Endothelial cell of umbilical vein (primary cell): ENCODE measurements around the gene AGTPBP1. TPM values are rescaled to one million over a fixed set of nuclear protein-coding genes. Genes with fewer than 3 reads are reported as not detected.

ENCODE experiments used
- BruUV-seq: library from RNA; stranded (reverse); fragments of 400-500 nt; replicated peaks from 2 replicates; lab custom pipeline; 2021; lab: Mats Ljungman, UMichigan
- CTCF ChIA-PET: fragments of 300-600, 350-600 bp; sonication (Branson Sonifier 250); formaldehyde crosslinking; loops from one replicate; lab custom pipeline; 2021; ENCODE audit warnings: antibody characterized with exemption, inconsistent platforms; lab: Charles Lee
- POLR2A ChIA-PET: fragments of 300-600, 350-600 bp; sonication (Branson Sonifier 250); formaldehyde crosslinking; loops from one replicate; lab custom pipeline; 2021; ENCODE audit warnings: antibody characterized with exemption, inconsistent platforms; lab: Charles Lee
- DNase-seq: peaks from one replicate; pipeline ENCODE4 v3.0.0-alpha.2; 2011; ENCODE audit warnings: low read depth, low spot score
- FAIRE-seq: peaks from 2 replicates; lab custom pipeline; 2011; peaks lifted over from hg19 to GRCh38; lab: Jason Lieb, UNC
- H2AFZ ChIP-seq: 2 replicates; pipeline ENCODE4 v1.6.0; 2012; ENCODE audit warnings: low read depth, low read length, control low read depth, inconsistent platforms
- H3K27ac ChIP-seq: 2 replicates; pipeline ENCODE4 v1.5.1; 2011; ENCODE audit warnings: low read depth, mild to moderate bottlenecking, control low read depth, low read length, moderate library complexity; ENCODE audit not compliant: insufficient read depth
- H3K27me3 ChIP-seq, 2 experiments: 2 replicates each; pipeline versions ENCODE4 v1.6.0 to v1.6.1; 2011; ENCODE audit warnings: low read length in 2 of 2, mixed read lengths in 1 of 2; ENCODE audit not compliant: control insufficient read depth in 2 of 2, insufficient read depth in 2 of 2
- H3K36me3 ChIP-seq, 2 experiments: 2 replicates in 1 of 2; 3 replicates in 1 of 2; pipeline ENCODE4 v1.5.1; 2011; ENCODE audit warnings: low read length in 2 of 2, mild to moderate bottlenecking in 1 of 2, moderate library complexity in 1 of 2; ENCODE audit not compliant: control insufficient read depth in 2 of 2, insufficient read depth in 2 of 2; ENCODE audit errors: extremely low read depth in 1 of 2
- H3K4me1 ChIP-seq: 3 replicates; pipeline ENCODE4 v1.5.1; 2011; ENCODE audit warnings: mild to moderate bottlenecking, low read length; ENCODE audit not compliant: control insufficient read depth, insufficient read depth; ENCODE audit errors: extremely low read depth
- H3K4me2 ChIP-seq: 2 replicates; pipeline ENCODE4 v1.6.1; 2011; ENCODE audit warnings: low read length, control low read depth, mixed read lengths; ENCODE audit not compliant: insufficient read depth
- H3K4me3 ChIP-seq, 3 experiments: fragments of 200-600 bp in 1 of 3; sonication (generic), shearing (Covaris generic) in 1 of 3; replicated peaks in 1 of 3; 2 replicates each; pipeline ENCODE4 v1.5.1; 2011 to 2016; ENCODE audit warnings: control low read depth in 3 of 3, low read length in 3 of 3, mild to moderate bottlenecking in 2 of 3, inconsistent platforms in 1 of 3, low read depth in 1 of 3, moderate library complexity in 1 of 3; ENCODE audit not compliant: insufficient read depth in 1 of 3
- H3K79me2 ChIP-seq: 2 replicates; pipeline ENCODE4 v1.6.0; 2012; ENCODE audit warnings: low read length, inconsistent platforms; ENCODE audit not compliant: control insufficient read depth, insufficient read depth
- H3K9ac ChIP-seq: replicated peaks from 2 replicates; pipeline ENCODE3; 2011; ENCODE audit warnings: low read length, control low read depth; ENCODE audit not compliant: insufficient read depth; ENCODE audit errors: extremely low read depth
- H3K9me1 ChIP-seq: replicated peaks from 3 replicates; pipeline ENCODE4 v1.6.0; 2011; ENCODE audit warnings: mild to moderate bottlenecking, low read length; ENCODE audit not compliant: control insufficient read depth, insufficient read depth; ENCODE audit errors: extremely low read depth
- H3K9me3 ChIP-seq: replicated peaks from 2 replicates; pipeline ENCODE4 v1.5.1; 2012; ENCODE audit warnings: low read length, inconsistent platforms; ENCODE audit not compliant: control insufficient read depth, insufficient read depth
- H4K20me1 ChIP-seq: replicated peaks from 2 replicates; pipeline ENCODE3; 2011; ENCODE audit warnings: mild to moderate bottlenecking, low read length; ENCODE audit not compliant: control insufficient read depth, insufficient read depth; ENCODE audit errors: extremely low read depth
- FOS ChIP-seq: IDR thresholded peaks from 2 replicates; pipeline ENCODE4 v1.6.1; 2011; ENCODE audit warnings: mild to moderate bottlenecking, low read length, moderate library complexity, borderline replicate concordance; ENCODE audit not compliant: insufficient read depth
- JUN ChIP-seq: IDR thresholded peaks from 2 replicates; pipeline ENCODE4 v1.6.1; 2011; ENCODE audit warnings: borderline replicate concordance, low read depth; ENCODE audit not compliant: insufficient read length, insufficient read depth
- MYC ChIP-seq: IDR thresholded peaks from one replicate; pipeline ENCODE4 v1.6.1; 2011; ENCODE audit warnings: mild to moderate bottlenecking, low read depth, low read length
- dilution Hi-C: fragments of 300-500 bp; cut with MboI; formaldehyde crosslinking; loops from one replicate; pipeline ENCODE4 v1.15.0; 2019; ENCODE audit warnings: low sequenced_read_pairs; ENCODE audit not compliant: extremely low pct_ligation_motif_present
- intact Hi-C: fragments of 100-400 bp; cut with micrococcal nuclease; formaldehyde crosslinking; loops from one replicate; pipeline ENCODE4 v1.10.0; 2022
- polyA plus RNA-seq, 4 experiments: library from polyadenylated mRNA; depleted of rRNA in 3 of 4; stranded (reverse) in 3 of 4; unstranded in 1 of 4; fragments of >200 nt; gene quantifications; 2 replicates each; pipeline versions ENCODE4 v1.2.1 to v1.2.3, GENCODE V29; 2011 to 2012; ENCODE audit warnings: missing spikeins in 1 of 4
- total RNA-seq: library from RNA; stranded (reverse); gene quantifications from 2 replicates; pipeline ENCODE4 v1.2.3, GENCODE V29; 2021
- TF ChIP-seq, protein P1 (sequence below), 2 donors: IDR thresholded peaks; 1 replicate in 1 of 2; 2 replicates in 1 of 2; pipeline ENCODE4 v1.5.1; 2011; ENCODE audit warnings: low read length in 2 of 2, mild to moderate bottlenecking in 2 of 2, moderate library complexity in 2 of 2, control low read depth in 1 of 2, inconsistent platforms in 1 of 2, low read depth in 1 of 2; ENCODE audit not compliant: insufficient read depth in 1 of 2; ENCODE audit errors: extremely low read depth in 1 of 2

AGTPBP1 gene
- total and polyA plus RNA-seq, 2 donors (not counting 3 experiments of a cell fraction or from before 2014, with no cell fraction given): 4.2 to 18.4 TPM

DNA sequence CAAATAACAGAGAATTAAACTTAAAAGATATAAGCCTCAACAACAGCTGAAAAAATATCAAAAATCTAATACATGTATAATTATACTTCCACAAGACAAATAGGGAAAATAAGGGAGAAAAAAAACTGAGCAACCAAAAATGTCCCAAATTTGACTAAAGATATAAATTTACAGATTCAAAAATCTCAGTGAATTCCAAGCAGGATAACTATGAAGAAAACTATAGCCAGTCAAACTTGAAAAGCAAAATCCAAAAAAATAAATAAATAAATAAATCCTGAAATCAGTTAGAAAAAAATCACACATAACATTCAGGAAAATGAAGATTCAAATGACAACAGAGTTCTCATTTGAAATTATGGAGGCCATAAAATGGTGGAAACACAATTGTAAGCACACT is 56.7 kb downstream of the AGTPBP1 start:
- Histone ChIP-seq H4K20me1 (no peaks in the 10 kb centered on the region), H3K27me3 (no peaks in the 10 kb centered on the region), H3K36me3 (no peaks in the 10 kb centered on the region), H3K4me2 (no peak overlapping the region), H3K4me1 (no peaks in the 10 kb centered on the region), H3K9me1 (no peaks in the 10 kb centered on the region), H3K9me3 (no peaks in the 10 kb centered on the region), H3K4me3 (no peak overlapping the region), H3K9ac (no peak overlapping the region), H3K27ac (no peak overlapping the region), H2AFZ (no peak overlapping the region), H3K79me2 (no peaks in the 10 kb centered on the region)
- no TSS peak for BruUV-seq
- intact Hi-C loops (no loop called here), dilution Hi-C loops (no loop called here)
- POLR2A ChIA-PET: no interaction called here
- FAIRE-seq (no peak), DNase-seq (no peak)
- CTCF ChIA-PET: no interaction called here
- TF ChIP-seq FOS (no peak), MYC (no peak)
- TF ChIP-seq, protein P1, sequence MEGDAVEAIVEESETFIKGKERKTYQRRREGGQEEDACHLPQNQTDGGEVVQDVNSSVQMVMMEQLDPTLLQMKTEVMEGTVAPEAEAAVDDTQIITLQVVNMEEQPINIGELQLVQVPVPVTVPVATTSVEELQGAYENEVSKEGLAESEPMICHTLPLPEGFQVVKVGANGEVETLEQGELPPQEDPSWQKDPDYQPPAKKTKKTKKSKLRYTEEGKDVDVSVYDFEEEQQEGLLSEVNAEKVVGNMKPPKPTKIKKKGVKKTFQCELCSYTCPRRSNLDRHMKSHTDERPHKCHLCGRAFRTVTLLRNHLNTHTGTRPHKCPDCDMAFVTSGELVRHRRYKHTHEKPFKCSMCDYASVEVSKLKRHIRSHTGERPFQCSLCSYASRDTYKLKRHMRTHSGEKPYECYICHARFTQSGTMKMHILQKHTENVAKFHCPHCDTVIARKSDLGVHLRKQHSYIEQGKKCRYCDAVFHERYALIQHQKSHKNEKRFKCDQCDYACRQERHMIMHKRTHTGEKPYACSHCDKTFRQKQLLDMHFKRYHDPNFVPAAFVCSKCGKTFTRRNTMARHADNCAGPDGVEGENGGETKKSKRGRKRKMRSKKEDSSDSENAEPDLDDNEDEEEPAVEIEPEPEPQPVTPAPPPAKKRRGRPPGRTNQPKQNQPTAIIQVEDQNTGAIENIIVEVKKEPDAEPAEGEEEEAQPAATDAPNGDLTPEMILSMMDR (IDR thresholded peaks at IDR 0.05; ENCODE audit: extremely low read depth in 1 of 2, insufficient read depth in 1 of 2, low read depth in 1 of 2, low read length in 2 of 2): no peak

DNA sequence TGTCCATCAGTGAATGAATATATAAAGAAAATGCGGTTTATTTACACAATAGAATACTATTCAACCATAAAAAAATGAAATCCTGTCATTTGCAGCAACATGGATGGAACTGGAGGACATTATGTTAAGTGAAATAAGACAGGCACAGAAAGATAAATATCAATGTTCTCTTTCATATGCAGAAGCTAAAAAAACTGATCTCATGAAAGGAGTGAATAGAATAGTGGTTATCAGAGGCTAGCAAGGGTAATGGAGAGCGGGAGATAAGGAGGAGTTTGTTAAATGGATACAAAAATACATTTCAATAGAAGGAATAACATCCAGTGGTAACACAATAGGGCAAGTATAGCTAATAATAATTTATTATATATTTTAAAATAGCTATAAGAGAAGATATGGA is 65.0 kb downstream of the AGTPBP1 start:
- H3K36me3 ChIP-seq: no peaks in the 10 kb centered on the region
- ChIA-PET CTCF (interaction anchor here (1.0 to 1.8 kb wide), 3 partner anchors 17 to 67 kb away, joined by 3 to 8 read pairs (median 3); no protein-coding TSS in a partner anchor), POLR2A (no interaction called here)
- no peaks in the 10 kb centered on the region for H3K4me1 ChIP-seq
- DNase-seq: no peak
- no peak overlapping the region for H3K9ac ChIP-seq
- no TSS peak for BruUV-seq
- H4K20me1 ChIP-seq: no peaks in the 10 kb centered on the region
- FAIRE-seq: no peak
- dilution Hi-C loops: no loop called here
- H3K79me2 ChIP-seq: no peaks in the 10 kb centered on the region
- intact Hi-C loops: no loop called here
- no peak for TF ChIP-seq JUN
- H3K9me3 ChIP-seq: no peaks in the 10 kb centered on the region
- no peaks in the 10 kb centered on the region for H3K9me1 ChIP-seq
- no peak overlapping the region for H3K4me2 ChIP-seq
- no peaks in the 10 kb centered on the region for H3K27me3 ChIP-seq
- no peak overlapping the region for H3K27ac ChIP-seq
- no peak overlapping the region for H3K4me3 ChIP-seq
- no peak overlapping the region for H2AFZ ChIP-seq
